ENCODE measurements around the gene SLC28A1. TPM values are rescaled to one million over a fixed set of nuclear protein-coding genes. Genes with fewer than 3 reads are reported as not detected.

SLC28A1 gene
- total and polyA plus RNA-seq, 2 donors (not counting 1 experiment from before 2014, with no cell fraction given), result not detected

DNA sequence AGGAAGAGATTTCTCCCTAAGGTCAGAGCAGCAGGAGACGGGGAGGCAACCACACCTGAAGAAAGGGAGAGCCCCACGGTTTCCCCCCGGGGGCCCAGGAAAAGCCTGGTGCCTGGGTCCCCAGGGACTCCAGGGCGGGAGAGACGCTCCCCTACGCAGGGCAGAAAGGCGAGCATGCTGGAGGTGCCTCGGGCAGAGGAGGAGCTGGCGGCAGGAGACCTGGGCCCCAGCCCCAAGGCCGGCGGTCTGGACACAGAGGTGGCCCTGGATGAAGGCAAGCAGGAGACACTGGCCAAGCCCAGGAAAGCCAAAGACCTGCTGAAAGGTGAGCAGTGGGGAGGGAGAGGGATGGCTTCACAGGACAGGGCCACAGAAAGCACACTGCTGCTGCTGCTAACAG is 26.2 kb upstream of the SLC28A1 start:
- no peaks in the 10 kb centered on the region for H3K36me3 ChIP-seq (replicated peaks in 1 of 2; ENCODE audit: control extremely low read depth in 1 of 2, control insufficient read depth in 1 of 2, extremely low read depth in 1 of 2, insufficient read depth in 2 of 2, low read length in 1 of 2)
- no peaks in the 10 kb centered on the region for H3K9me3 ChIP-seq (ENCODE audit: control extremely low read depth in 1 of 3, control insufficient read depth in 2 of 3, insufficient read depth in 1 of 3, low read length in 2 of 3)
- no peaks in the 10 kb centered on the region for H3K79me2 ChIP-seq (ENCODE audit: control insufficient read depth, insufficient read depth, low read length)
- no peak overlapping the region for H3K4me2 ChIP-seq (replicated peaks; ENCODE audit: low read depth, low read length, poor library complexity, severe bottlenecking)
- WGBS (ENCODE audit: insufficient coverage), result 91% methylated on average over 11 of the region's 11 CpGs
- intact Hi-C loops (cut with micrococcal nuclease), result no loop called here
- no peaks in the 10 kb centered on the region for H3K27me3 Mint-ChIP-seq
- no peak overlapping the region for H3K27ac ChIP-seq (ENCODE audit: low read length in 2 of 2)
- H3K4me3 Mint-ChIP-seq, result no peak overlapping the region
- H2AFZ ChIP-seq (ENCODE audit: insufficient read depth, low read depth, low read length, poor library complexity, severe bottlenecking), result no peak overlapping the region
- no peak overlapping the region for H3K9ac ChIP-seq (ENCODE audit: low read length)
- POLR2A ChIA-PET, result no interaction called here
- no peak for TF ChIP-seq EZH2 (IDR thresholded peaks at IDR 0.05; ENCODE audit: borderline replicate concordance, insufficient read depth, low read depth, low read length, poor library complexity, severe bottlenecking)
- TF ChIP-seq, protein P1, sequence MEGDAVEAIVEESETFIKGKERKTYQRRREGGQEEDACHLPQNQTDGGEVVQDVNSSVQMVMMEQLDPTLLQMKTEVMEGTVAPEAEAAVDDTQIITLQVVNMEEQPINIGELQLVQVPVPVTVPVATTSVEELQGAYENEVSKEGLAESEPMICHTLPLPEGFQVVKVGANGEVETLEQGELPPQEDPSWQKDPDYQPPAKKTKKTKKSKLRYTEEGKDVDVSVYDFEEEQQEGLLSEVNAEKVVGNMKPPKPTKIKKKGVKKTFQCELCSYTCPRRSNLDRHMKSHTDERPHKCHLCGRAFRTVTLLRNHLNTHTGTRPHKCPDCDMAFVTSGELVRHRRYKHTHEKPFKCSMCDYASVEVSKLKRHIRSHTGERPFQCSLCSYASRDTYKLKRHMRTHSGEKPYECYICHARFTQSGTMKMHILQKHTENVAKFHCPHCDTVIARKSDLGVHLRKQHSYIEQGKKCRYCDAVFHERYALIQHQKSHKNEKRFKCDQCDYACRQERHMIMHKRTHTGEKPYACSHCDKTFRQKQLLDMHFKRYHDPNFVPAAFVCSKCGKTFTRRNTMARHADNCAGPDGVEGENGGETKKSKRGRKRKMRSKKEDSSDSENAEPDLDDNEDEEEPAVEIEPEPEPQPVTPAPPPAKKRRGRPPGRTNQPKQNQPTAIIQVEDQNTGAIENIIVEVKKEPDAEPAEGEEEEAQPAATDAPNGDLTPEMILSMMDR (IDR thresholded peaks at IDR 0.05), result no peak
- H3K27me3 ChIP-seq (replicated peaks in 1 of 4; ENCODE audit: control extremely low read depth in 1 of 4, control insufficient read depth in 3 of 4, insufficient read depth in 4 of 4, low read length in 3 of 4), result no peaks in the 10 kb centered on the region
- DNase-seq, result no peak
- H4K20me1 ChIP-seq (ENCODE audit: control insufficient read depth, insufficient read depth, low read length, poor library complexity, severe bottlenecking), result no peaks in the 10 kb centered on the region
- no peak overlapping the region for H3K27ac Mint-ChIP-seq
- ATAC-seq (ENCODE audit: low read depth), result no peak
- H3K9me3 Mint-ChIP-seq (ENCODE audit: insufficient read depth), result no peaks in the 10 kb centered on the region
- no peaks in the 10 kb centered on the region for H3K4me1 ChIP-seq (ENCODE audit: control insufficient read depth in 2 of 2, insufficient read depth in 2 of 2, low read length in 2 of 2)
- H3K4me3 ChIP-seq (ENCODE audit: control extremely low read depth in 1 of 5, extremely low read depth in 1 of 5, insufficient read depth in 1 of 5, low read depth in 2 of 5, low read length in 4 of 5), result no peak overlapping the region
- CTCF ChIA-PET, result no interaction called here
- H3K4me1 Mint-ChIP-seq, result no peaks in the 10 kb centered on the region

DNA sequence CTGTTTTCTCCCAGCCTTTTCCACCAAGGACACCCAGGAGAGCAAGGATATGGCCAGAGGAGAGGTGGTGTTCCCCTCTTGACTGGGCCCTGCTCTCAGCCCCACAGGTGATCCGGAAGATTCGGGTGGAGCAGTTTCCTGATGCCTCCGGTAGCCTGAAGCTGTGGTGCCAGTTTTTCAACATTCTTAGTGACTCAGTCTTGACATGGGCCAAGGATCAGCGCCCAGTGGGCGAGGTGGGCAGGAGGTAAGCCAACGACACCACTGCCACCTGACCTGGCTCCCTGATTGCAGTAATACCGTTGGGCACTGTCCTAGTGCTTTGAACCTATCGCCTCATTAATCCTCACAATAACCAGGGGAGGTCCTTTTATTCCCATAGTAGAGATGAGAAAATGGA is 25.3 kb upstream of the SLC28A1 start:
- H3K4me3 Mint-ChIP-seq, result no peak overlapping the region
- Histone ChIP-seq H3K4me1 (ENCODE audit: control insufficient read depth in 2 of 2, insufficient read depth in 2 of 2, low read length in 2 of 2) (no peaks in the 10 kb centered on the region), H4K20me1 (ENCODE audit: control insufficient read depth, insufficient read depth, low read length, poor library complexity, severe bottlenecking) (no peaks in the 10 kb centered on the region), H3K36me3 (replicated peaks in 1 of 2; ENCODE audit: control extremely low read depth in 1 of 2, control insufficient read depth in 1 of 2, extremely low read depth in 1 of 2, insufficient read depth in 2 of 2, low read length in 1 of 2) (no peaks in the 10 kb centered on the region), H2AFZ (ENCODE audit: insufficient read depth, low read depth, low read length, poor library complexity, severe bottlenecking) (no peak overlapping the region), H3K27ac (ENCODE audit: low read length in 2 of 2) (no peak overlapping the region), H3K4me3 (ENCODE audit: control extremely low read depth in 1 of 5, extremely low read depth in 1 of 5, insufficient read depth in 1 of 5, low read depth in 2 of 5, low read length in 4 of 5) (no peak overlapping the region), H3K9ac (ENCODE audit: low read length) (no peak overlapping the region), H3K79me2 (ENCODE audit: control insufficient read depth, insufficient read depth, low read length) (no peaks in the 10 kb centered on the region), H3K9me3 (ENCODE audit: control extremely low read depth in 1 of 3, control insufficient read depth in 2 of 3, insufficient read depth in 1 of 3, low read length in 2 of 3) (no peaks in the 10 kb centered on the region), H3K27me3 (replicated peaks in 1 of 4; ENCODE audit: control extremely low read depth in 1 of 4, control insufficient read depth in 3 of 4, insufficient read depth in 4 of 4, low read length in 3 of 4) (no peaks in the 10 kb centered on the region), H3K4me2 (replicated peaks; ENCODE audit: low read depth, low read length, poor library complexity, severe bottlenecking) (no peak overlapping the region)
- ChIA-PET CTCF (no interaction called here), POLR2A (no interaction called here)
- no peak for TF ChIP-seq EZH2 (IDR thresholded peaks at IDR 0.05; ENCODE audit: borderline replicate concordance, insufficient read depth, low read depth, low read length, poor library complexity, severe bottlenecking)
- TF ChIP-seq, protein P1 (IDR thresholded peaks at IDR 0.05), result no peak
- WGBS (ENCODE audit: insufficient coverage), result 92% methylated on average over 6 of the region's 8 CpGs
- H3K4me1 Mint-ChIP-seq, result no peaks in the 10 kb centered on the region
- no peaks in the 10 kb centered on the region for H3K9me3 Mint-ChIP-seq (ENCODE audit: insufficient read depth)
- no peaks in the 10 kb centered on the region for H3K27me3 Mint-ChIP-seq
- DNase-seq (no peak), ATAC-seq (ENCODE audit: low read depth) (no peak)
- intact Hi-C loops (cut with micrococcal nuclease), result no loop called here
- no peak overlapping the region for H3K27ac Mint-ChIP-seq

All from B cell (primary cell).